HG03139 (cell line): Measurements from ENCODE around the gene GDPGP1.
"Not testable (repeated sequence)": the region's sequence is repeated elsewhere in the genome, so short reads cannot be mapped to it uniquely, and the experiment has no call there.

Experiments used
- ATAC-seq: cut with Tn5 transposase; IDR thresholded peaks from one replicate; pipeline ENCODE4 v1.9.1; 2021; ENCODE audit not compliant: unreplicated experiment

The GDPGP1 gene

DNA sequence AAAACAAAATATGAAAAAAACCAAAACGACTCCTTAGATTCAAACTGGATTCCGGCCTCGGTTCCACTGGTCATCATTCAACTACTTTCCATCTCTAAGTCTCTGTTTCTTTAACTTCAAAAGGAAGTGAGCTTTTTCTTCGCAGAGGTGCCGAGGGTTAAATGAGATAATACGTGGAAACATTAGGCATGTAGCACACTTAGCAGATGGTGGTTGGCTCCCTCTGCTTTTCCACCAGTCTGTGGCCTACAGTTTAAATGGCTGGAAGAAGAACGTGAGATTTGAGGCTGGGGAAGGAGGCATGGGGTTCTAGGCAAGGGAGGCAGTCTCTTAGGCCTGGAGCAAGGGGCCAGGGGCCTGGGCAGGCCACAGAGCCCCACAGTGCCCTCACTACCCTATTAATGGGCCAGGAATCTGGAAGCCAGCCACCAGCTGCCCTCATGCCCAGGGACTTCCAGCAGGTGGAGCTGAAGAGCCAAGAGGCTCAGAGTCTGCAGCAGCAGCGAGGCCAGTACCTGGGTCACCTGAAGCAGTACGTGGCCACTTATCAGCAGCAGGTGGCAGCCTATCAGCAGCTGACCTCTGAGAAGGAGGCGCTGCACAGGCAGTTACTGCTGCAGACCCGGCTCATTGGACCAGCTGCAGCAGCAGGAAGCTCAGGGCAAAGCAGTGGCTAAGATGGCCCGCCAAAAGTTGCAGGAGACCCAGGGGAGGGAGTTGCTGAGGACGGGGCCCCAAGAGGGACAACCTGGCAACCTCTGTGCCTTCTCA lies 59.2 kb downstream of the GDPGP1 start:
- ATAC-seq: not testable (repeated sequence)

GRCh38 chr15:90294159-90294558 lies 60.1 kb downstream of the GDPGP1 start:
- ATAC-seq: no peak

DNA sequence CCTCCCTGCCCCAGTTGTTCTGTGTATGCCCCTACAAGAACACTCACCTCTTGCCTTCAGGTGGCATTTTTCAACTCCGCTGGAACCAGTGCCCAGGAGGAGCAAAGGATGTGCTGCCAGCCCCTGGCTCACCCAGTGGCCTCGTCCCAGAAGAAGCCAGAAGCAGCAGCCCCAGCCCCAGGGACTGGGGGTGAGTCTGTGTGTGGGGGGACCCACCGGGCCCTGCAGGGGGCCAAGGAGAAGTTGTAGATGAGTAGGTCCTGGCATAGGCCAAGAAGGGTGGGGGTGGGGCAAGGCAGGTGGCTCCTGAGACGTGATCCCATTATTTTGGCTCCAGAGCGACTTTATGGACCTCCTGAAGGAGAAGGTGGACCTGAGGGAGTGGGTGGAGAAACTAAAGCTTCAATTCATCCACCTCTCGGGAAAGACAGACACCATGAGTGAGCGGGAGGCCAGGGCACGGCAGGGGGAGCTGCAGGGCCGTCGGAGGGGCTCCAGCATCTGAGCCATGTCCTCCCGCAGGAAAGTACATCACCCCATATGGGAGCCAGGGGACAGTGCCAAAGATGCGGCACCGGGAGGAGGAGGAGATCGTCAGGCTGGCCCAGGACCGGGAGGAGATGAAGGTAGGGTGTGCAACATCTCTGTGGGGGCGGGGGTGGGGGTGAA lies 60.7 kb downstream of the GDPGP1 start:
- no peak for ATAC-seq

- ATAC-seq: no peak
Observed at GRCh38 chr15:90295270-90295648, 61.2 kb downstream of the GDPGP1 start.
